Measurements from ENCODE around the gene RGSL1.

Gene RGSL1

DNA sequence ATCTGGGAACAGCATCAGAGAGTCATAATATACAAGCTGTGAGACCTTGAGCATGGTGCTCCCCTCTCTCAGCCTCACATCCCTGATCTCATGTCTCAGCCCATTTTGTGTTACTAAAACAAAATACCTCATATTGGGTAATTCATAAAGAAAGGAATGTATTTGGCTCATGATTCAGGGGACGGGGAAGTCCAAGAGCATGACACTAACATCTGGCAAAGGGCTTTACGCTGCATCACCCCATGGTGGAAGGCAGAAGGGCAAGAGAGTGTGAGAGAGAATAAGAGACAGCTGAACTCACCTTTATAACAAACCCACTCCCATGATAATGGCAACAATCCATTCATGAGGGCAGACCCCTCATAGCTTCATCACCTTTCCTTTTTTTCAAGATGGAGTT, 102.6 kb downstream of the RGSL1 start:
- no peak for DNase-seq

- DNase-seq: no peak
Observed at GRCh38 chr1:182555493-182555892, 105.5 kb downstream of the RGSL1 start.

DNA sequence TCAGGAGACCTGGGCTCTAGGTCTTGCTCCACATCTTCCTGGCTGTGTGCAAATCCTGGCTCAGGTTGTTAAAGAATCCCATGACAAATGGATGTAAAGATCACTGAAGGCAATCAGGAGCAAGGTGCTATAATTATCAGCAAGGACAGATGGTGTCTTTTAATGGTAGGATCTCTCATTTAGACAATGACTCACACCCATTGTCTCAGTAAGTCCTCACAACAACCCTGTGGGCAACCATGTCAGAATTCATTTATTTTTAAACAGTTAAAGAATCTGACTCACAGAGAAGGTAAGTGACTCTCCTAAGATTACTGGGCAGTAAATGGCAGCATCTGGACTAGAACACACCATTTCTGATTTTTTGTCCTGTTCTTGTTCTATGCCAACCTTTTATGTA, 106.3 kb downstream of the RGSL1 start:
- DNase-seq: no peak

DNA sequence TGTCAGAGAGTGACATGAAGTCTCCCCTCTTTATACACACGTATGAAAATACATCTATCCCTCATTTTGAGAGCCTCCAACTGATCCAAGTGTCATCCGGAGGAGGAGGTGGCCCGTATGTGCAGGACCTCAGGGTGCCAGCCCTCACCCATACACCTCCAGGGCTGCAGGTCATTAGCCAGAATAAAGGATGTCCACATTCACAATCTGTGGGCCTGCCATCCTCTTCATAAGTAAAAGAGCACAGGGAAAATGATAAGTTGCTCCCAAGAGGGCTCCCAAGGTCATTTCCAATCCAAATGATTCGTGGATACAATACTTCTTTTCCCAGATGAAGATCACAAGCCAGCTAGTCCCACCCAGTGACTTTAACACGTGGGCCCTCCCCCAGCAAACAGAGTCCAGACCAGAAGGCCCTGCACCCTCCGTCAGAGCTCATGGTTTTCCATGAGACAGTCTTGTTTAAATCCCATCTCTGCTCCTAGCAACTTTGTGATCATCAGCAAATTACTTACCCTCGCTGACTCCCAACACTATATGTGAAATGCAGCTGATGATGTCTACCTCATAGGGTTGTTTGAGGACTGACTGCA, 110.5 kb downstream of the RGSL1 start:
- no peak for DNase-seq

DNA sequence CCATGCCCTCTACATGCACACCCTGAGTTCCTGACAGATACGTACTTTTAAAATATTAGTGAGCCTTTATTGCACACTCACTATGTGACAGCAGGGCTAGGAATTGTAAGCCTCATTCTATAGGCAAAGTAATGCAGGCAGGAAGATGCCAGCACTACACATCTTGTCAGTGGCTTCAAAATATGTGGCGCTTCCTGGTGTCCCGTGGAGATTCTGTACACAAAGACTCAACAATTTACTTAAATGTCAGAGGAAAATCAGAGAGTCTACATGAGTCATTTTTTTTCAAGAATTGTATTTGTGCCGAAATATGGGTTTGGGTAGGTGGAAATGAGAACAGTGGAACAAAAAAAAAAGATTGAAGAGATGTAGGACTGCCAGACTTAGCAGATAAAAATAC, 111.5 kb downstream of the RGSL1 start:
- DNase-seq: no peak

DNA sequence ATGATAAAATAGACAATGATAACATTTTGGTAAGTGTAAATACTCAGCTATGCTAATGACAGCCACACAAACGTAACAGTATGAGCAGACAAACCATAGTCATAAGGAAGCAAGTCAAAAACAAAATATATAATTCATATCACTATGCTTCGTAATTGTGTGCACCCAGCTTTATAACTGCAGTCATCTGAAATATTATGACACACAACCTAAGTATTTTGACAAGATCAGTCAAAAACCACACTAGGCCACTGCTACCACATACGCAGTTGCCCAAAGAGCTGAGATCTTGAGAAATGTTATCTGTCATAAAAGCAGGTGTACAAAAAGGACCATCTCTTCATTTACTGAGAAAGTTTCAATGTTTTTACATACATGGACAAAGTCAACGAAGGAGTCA, 113.1 kb downstream of the RGSL1 start:
- DNase-seq: no peak

GRCh38 chr1:182564406-182565004, 114.6 kb downstream of the RGSL1 start:
- DNase-seq: no peak

DNA sequence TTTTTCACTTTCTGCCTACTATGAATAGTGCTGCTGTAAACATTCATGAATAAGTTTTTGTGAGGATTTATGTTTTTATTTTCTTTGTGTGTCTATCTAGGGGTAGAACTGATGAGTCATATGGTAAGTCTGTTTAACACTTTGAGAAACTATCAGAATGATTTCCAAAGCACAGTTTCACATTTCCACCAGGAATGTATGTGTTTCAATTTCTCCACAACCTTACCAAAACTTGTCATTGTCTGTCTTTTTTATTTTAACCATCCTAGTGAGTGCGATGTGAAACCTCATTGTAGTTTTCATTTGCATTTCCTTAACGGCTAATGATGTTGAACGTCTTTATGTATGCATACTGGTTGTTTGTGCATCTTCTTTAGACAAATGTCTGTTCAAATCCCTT, 115.6 kb downstream of the RGSL1 start:
- no peak for DNase-seq

GRCh38 chr1:182567629-182568028, 117.7 kb downstream of the RGSL1 start:
- DNase-seq: no peak

DNA sequence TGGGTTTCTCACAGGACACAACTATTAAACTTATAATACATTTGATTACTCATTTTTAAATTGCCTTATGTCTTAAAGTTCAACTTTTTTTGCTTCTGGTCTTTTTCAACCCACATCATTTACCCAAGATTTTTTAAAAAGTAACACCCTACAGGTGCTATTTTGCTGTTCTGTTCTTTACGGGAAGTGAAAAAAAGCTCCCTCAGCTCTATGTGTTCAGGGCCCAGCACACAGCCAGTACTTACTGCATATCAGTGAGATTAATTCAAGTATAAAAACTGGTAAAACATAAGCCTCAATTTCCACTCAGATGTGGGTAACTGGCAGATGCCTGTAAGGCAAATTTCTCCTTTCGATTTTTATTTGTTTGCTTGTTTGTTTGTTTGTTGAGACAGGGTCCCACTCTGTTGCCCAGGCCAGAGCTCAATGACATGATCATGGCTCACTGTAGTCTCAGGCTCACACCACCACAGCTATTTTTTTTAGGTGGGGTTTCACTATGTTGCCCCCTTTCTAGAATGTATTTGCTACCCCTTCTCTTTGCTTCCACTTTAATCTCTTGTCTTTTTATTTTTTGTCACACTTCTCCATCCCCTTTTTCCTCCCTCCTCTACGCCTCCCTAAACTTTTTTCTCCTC, 118.8 kb downstream of the RGSL1 start:
- DNase-seq: no peak

DNA sequence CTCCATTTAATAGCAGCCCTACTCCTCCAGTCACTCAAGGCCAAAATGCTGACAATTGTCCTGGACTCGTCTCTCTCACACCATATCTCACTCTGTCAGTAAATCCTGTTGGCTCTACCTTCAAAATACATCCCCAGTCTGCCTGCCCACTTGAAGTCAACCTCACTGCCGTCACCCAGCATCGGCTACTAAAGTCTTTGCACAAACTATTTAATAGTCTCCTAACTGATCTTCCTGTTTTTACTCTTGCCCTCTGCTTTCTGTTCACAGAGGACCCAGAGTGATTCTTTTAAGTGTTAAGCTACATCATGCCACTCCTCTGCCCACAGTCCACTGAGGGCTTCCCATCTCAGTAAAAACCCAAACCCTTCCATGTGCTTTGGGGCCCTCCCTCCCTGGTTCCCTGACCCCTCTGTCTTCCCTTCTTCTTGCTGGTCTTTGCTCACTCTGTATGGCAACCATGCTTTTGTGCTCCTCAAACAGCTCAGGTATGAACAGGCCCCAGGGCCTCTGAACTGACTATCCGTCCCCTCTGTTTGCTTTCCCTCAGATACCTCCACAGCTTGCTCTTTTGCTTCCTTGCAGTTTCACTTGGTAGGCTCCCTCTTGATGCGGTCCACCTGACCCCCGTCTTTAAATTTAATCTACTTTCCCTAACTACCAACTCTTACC, 120.1 kb downstream of the RGSL1 start:
- no peak for DNase-seq

DNA sequence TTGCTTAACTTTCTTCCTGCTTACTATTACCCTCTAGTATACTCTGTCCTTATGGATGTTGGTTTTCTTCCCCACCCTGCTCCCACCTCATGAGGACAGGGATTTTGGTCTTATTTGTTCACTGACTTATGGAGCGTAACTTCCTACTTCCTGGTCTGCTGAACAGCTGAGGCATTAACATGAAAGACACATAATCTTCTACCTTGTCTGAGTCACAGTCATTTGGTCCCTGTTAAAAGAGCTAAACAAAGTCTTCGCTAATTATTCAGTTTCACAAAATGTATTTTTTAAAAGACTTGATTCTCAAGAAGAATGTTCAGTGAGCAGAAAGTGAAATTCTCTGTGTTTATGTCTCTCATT, 120.6 kb downstream of the RGSL1 start:
- DNase-seq: no peak

DNA sequence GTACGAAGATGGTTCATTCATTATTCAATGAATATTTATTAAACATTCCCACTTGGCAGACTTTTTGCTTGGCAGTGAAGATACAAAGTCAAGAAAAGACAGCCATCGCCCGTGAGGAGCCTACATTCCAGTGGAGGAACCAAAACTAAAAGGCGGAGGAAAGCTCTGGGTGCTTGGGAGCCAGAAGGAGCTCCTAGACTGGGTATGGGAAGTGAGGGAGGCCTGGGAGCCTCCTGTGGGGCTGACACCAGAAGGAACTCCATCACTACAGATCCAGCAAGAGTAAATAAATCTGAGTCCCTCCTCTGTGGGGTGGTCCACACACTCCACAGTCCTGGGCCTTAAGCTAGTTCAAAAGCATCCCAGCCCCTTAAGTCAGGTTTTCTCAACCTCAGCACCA, 124.2 kb downstream of the RGSL1 start:
- no peak for DNase-seq

GRCh38 chr1:182575540-182576149, 125.7 kb downstream of the RGSL1 start:
- no peak for DNase-seq

GRCh38 chr1:182580736-182581135, 130.8 kb downstream of the RGSL1 start:
- DNase-seq: no peak

DNA sequence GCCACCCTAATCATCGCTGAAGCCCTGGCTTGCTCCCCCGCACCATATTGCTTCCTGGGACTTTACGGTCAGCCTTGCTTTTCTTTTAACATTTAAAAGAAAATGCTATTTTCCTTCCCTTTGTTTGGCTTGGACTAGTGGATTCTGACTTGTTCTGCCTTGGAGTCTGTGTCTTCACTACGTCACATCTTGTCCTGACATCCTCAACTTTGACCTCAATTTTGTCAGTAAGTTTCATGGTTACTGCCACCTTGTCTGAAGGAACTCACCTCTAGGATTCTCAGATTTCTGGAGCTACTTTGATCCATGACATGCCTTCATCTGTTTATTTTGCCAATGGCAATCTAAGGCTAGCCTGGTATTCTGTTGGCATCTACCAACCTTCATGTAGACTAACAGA, 134.8 kb downstream of the RGSL1 start:
- no peak for DNase-seq

GRCh38 chr1:182586380-182586779, 136.4 kb downstream of the RGSL1 start:
- DNase-seq: no peak

- no peak for DNase-seq
Observed at GRCh38 chr1:182587093-182587492, 137.1 kb downstream of the RGSL1 start.

DNA sequence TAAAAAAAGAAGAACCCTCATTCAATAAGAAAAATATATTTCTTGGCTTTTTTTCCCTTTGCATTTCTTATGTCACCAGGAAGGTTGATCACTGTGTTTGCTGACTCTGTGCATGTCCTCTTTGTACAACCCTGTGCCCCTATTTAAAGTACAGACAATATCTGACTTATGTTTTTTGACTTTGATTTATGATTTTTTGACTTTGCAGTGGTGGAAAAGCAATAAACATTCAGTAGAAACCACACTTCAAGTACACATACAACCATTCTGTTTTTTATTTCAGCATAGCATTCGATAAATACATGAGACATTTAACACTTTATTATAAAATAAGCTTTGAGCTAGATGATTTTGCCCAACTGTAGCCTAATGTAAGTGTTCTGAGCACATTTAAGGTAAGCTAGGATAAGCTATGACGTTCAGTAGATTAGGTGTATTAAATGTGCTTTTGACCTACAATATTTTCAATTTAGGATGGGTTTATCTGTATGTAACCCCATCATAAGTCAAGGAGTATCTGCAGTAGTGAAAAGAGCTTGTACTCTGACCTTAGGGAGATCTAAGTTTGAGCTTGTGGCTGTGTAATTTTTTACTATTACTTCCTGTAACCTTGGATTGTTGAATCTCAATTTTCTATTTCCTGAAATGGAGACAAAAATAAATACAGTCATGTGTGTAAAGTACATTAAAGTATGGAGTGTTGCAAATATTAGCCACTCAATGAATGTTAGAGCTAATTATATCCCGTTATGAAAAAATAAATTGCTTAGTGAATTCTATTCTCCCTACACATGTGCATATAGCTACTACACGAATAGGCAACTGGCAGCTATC, 137.9 kb downstream of the RGSL1 start:
- DNase-seq: no peak

DNA sequence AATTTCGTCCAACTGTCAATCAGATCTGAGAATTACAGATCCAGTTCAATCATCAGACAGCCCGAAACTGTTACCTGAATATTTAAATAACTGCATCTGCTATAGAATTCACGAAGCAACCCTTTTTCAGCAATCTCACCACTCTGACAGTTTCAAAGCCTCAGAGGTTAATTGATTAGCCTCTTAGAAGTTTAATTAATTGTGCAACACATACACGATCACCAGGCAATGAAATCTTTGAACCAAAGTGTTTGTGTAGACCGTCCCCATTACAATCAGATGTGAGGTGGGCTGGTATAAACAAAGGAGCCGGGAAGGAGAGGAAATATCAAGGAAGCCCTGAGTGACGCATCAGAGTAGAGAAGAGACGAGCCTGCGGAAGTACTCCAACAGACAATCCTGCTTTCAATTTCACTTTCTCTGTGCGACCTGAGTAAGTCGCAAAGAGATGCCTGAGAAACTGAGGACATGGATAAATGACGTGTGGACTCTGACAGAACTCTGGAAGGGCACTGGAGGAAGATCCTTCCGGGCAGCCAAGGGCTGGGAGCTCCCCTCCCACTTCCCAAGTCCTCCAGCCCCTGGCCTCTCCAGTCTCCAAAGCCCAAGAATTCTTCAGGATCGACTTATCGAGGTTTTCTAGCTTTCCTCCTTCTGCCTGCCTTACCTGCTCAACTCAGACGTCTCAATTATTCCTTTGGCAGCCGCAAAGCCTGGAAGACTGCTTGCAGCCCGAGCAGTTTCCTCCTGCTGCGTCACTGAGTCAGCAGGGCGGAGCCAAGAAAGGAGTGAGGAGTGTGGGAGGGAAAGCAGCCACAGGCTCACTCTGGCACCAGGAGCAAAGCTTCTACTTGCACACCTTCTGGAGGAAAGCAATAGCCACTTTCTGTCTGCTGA, 138.8 kb downstream of the RGSL1 start, which contains the start of gene RNASEL:
TSS of gene RNASEL (minus strand) at position 757 of the 897 bp plus-strand sequence. CDS start 2,450 bp downstream, outside the sequence.
- no peak for DNase-seq

DNA sequence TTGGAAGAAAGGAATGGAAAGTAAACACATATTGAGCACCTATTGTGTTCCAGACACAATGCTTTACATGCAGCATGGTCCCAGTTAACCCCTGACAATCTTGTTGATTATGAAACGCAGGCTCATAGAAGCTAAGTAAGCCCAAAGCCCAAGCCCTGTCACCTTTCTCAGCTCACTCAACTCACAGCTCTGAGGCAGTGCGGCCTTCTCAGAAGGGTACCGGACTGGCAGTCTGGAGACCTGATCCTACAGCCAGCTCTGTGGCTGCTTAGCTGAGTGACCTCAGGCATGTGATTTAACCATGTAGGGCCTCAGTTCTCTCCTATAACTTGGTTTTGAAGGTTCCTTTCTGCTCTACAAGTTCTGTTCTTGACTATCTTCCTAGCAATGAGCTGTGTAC, 139.6 kb downstream of the RGSL1 start:
- no peak for DNase-seq

DNA sequence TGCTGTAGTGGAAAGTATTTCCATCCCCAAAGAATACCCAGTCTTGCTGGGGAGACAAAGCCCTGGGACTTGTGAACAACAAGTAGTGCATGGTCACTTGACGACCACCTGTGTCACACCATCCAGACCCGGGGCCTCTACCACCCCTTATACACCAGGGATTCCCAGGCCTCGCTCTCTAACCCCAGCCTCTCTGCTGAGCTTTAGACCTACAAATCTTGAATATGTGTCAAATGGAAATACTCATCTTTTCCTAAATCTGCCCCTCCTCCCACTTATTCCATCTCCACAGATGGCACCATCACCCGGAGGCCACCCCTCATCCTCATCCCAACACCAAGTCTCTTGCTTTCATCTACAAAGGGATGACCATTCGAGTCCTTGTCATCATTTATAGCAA, 140.0 kb downstream of the RGSL1 start:
- no peak for DNase-seq
